GM12874 (cell line): ENCODE results near the gene KIF2C.
A peak's percentile ranks its signal among the peaks of the same experiment; 100 is the strongest.

Experiments used
- TF ChIP-seq, protein P1 (sequence below): IDR thresholded peaks from 2 replicates; pipeline ENCODE4 v1.5.1; 2011; ENCODE audit warnings: low read depth, mild to moderate bottlenecking, control low read depth, low read length, moderate library complexity; ENCODE audit not compliant: insufficient read depth

KIF2C gene

DNA sequence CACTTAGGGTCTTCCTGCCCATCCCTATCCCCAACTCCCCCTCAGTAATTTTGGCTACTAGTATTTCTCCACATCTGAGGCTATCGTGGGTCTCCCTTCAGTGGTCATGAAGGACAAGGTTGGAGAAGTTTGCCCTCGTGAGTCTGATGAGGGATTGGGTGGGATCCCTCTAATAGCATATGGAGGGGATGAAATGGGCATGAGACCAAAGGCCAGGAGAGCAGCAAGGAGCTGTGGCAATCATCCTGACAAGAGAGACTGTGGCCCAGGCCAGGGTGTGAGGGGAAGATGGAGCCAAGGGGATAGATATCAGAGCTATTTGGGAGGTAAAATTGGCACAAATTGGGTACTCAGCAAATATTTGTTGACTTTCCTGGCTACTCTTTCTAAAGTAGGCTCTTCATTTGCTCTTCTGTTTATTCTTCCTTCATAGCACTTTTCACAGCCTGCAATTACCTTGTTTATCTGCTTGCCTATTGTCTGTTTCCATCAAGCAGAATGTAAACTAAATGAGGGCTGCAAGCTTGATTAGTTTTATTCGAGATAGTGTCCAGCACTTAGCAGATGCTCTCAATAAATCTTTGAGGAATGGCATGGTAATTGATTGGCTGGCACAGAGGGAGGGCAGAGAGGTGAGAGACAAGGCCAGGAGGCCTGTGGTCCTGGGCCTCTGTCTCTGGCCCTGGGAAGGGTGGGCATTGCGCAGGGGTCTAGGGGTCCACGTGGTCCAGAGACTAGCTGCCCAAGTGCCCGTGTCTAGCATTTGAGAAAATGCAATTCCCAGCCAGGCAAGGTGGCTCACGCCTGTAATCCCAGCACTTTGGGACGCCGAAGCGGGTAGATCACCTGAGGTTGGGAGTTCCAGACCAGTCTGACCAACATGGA, 59.1 kb downstream of the KIF2C start:
- TF ChIP-seq, protein P1, sequence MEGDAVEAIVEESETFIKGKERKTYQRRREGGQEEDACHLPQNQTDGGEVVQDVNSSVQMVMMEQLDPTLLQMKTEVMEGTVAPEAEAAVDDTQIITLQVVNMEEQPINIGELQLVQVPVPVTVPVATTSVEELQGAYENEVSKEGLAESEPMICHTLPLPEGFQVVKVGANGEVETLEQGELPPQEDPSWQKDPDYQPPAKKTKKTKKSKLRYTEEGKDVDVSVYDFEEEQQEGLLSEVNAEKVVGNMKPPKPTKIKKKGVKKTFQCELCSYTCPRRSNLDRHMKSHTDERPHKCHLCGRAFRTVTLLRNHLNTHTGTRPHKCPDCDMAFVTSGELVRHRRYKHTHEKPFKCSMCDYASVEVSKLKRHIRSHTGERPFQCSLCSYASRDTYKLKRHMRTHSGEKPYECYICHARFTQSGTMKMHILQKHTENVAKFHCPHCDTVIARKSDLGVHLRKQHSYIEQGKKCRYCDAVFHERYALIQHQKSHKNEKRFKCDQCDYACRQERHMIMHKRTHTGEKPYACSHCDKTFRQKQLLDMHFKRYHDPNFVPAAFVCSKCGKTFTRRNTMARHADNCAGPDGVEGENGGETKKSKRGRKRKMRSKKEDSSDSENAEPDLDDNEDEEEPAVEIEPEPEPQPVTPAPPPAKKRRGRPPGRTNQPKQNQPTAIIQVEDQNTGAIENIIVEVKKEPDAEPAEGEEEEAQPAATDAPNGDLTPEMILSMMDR, result no peak

DNA sequence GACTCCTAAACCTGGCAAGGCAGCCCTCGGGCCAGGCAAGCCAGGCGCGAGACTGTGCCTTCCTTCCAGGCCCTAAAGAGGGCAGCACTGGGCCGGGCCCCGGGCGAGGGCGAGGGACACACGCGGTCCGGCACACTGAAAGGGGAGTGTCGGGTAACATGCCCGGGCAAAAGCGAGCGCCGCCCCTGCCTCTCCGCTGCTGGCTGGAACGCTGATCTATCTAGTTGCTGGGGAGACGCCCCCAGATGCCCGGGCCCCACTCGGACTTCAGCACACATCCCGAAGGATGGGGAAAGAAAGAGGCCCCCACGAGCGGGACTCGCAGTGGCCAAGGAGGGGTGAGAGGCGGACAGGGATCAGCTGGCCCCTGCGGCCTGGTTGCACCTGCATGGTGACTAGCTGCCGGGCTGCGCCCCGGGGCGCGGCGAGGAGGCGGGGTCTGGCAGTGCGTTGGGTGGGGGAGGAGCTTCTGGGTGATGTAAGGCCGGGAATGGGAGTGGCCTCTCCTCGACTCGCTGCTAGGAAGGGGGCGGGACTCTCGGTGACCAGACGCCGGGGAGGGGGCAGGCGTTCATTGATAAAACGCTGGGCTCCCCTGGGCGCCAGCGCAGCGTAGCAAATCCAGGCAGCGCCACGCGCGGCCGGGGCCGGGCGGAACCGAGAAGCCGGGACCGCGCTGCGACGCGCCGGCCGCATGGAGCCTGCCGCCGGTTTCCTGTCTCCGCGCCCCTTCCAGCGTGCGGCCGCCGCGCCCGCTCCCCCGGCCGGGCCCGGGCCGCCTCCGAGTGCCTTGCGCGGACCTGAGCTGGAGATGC, 60.3 kb downstream of the KIF2C start, which contains the start of gene PLK3:
PLK3 (plus strand) TSS at position 608 of the 815 bp plus-strand sequence; CDS start at position 695, 87 bp downstream.
- TF ChIP-seq, protein P1, result peak; percentile 95

DNA sequence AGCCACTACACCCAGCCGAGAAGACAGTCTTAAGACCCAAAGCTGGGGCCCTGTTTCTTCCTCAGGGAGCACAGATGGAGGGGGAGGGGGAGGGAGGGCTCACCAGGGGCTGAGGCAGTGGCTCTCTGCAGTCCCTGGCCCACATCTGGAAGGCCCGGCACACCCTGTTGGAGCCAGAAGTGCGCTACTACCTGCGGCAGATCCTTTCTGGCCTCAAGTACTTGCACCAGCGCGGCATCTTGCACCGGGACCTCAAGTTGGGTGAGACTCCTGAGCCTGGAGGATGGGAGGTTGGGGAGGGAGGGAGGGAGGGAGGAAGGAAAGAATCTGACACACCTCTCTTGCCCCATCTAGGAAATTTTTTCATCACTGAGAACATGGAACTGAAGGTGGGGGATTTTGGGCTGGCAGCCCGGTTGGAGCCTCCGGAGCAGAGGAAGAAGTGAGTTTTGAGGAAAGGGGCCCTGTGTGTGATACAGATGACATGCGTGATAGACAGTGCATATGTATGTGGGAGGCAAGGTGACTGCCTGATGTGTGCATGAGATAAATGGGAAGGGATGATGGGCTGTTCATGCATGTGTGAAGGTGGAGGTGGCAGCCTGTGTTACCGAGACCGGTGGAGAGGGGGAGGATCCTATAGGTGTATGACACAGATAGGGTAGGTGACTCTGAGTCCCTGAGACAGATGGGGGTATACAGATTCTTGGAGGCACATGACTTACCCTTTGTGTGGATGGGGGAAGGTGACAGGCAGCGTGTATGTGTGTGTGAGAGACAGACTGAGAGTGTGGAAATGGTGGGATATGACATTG, 62.1 kb downstream of the KIF2C start:
- TF ChIP-seq, protein P1, result no peak

DNA sequence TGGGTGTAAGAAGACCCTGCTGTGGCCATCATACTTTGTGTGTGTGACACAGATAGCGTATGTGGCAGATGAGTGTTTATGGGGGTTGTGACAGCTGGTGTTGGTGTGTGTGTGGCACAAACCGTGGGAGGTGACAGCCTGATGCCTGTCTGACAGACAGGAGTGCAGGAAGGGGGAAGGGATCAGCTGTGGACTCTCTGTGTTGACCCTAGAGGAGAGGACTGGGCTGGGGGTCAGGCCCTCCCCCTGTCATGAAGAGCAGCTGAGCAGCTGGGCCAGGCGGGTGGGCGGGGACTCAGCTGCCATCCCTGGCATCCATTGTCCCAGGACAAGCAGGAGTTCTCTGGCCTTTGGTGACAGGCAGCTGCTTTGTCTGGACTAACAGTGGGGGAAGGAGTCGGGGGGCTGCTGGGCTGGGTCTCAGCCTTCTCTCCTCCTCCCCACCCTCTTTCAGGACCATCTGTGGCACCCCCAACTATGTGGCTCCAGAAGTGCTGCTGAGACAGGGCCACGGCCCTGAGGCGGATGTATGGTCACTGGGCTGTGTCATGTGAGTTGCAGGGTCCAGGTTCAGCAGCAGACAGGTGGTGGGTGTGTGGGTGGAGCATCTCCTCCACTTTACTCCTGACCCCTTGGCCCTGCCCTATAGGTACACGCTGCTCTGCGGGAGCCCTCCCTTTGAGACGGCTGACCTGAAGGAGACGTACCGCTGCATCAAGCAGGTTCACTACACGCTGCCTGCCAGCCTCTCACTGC, 62.8 kb downstream of the KIF2C start:
- TF ChIP-seq, protein P1, result no peak

DNA sequence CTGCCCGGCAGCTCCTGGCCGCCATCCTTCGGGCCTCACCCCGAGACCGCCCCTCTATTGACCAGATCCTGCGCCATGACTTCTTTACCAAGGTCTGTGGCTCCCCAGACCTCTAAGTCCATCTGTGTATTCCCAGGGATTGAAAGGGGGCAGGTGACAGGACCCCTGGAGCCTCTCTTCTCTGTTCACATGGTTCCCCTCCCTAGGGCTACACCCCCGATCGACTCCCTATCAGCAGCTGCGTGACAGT, 63.4 kb downstream of the KIF2C start:
- TF ChIP-seq, protein P1, result no peak

DNA sequence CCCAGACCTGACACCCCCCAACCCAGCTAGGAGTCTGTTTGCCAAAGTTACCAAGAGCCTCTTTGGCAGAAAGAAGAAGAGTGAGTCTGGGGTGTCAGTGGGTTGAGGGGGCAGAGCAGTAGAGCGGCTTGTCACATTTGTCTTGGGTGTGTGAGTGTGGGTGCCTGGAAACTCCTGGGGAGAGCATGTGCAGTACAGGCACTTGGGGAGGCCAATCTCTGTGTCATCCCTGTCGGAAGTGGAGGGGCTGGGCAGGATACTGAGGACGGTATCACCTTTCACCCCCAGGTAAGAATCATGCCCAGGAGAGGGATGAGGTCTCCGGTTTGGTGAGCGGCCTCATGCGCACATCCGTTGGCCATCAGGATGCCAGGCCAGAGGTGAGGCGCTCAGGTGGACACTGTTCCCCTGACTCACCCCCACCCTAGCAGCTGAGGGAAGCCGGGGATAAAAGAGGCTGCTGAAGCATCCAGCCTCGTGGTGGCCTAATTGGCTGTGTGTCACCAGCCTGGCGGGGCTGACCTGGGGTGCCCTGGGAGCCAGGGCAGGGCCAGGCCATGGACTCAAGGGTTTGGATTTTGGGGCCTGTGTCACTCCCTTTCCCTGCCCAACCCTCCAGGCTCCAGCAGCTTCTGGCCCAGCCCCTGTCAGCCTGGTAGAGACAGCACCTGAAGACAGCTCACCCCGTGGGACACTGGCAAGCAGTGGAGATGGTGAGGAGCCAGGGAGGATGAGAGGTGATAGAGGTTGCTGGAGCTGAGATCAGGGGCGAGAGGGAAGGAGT, 63.9 kb downstream of the KIF2C start:
- TF ChIP-seq, protein P1, result no peak
